H9 (cell line): ENCODE measurements around the gene TFEB. TPM values are rescaled to one million over a fixed set of nuclear protein-coding genes. Genes with fewer than 3 reads are reported as not detected.

Experiments
- DNase-seq: peaks from one replicate; pipeline ENCODE4 v3.0.0-alpha.2; 2017
- H2AFZ ChIP-seq: one replicate; pipeline ENCODE4 v1.6.1; 2013; ENCODE audit warnings: mild to moderate bottlenecking, low read length, control low read depth, moderate library complexity
- H2AK5ac ChIP-seq: 2 replicates; pipeline ENCODE4 v1.6.1; 2013; ENCODE audit warnings: low read length, control low read depth, mixed read lengths; ENCODE audit not compliant: insufficient read length
- H2BK120ac ChIP-seq: one replicate; pipeline ENCODE4 v1.6.1; 2013; ENCODE audit warnings: low read depth, mild to moderate bottlenecking, low read length, control low read depth, inconsistent platforms; ENCODE audit not compliant: poor library complexity, severe bottlenecking
- H2BK12ac ChIP-seq: 2 replicates; pipeline ENCODE4 v1.6.1; 2013; ENCODE audit warnings: low read length, control low read depth, mixed read lengths, low read depth; ENCODE audit not compliant: insufficient read length
- H2BK15ac ChIP-seq: 2 replicates; pipeline ENCODE4 v1.6.1; 2013; ENCODE audit warnings: low read depth, low read length, control low read depth
- H2BK20ac ChIP-seq: one replicate; pipeline ENCODE4 v1.6.1; 2013; ENCODE audit warnings: low read depth, mild to moderate bottlenecking, low read length, control low read depth, inconsistent platforms; ENCODE audit not compliant: poor library complexity, severe bottlenecking
- H2BK5ac ChIP-seq: 2 replicates; pipeline ENCODE4 v1.6.1; 2013; ENCODE audit warnings: low read length, control low read depth, mixed read lengths; ENCODE audit not compliant: insufficient read length
- H3K14ac ChIP-seq: 2 replicates; pipeline ENCODE4 v1.6.1; 2013; ENCODE audit warnings: low read length, control low read depth; ENCODE audit not compliant: insufficient read depth
- H3K18ac ChIP-seq: 2 replicates; pipeline ENCODE4 v1.6.1; 2013; ENCODE audit warnings: low read depth, mild to moderate bottlenecking, mixed read lengths, low read length, control low read depth; ENCODE audit not compliant: insufficient read length
- H3K23ac ChIP-seq: 2 replicates; pipeline ENCODE4 v1.6.1; 2013; ENCODE audit warnings: low read length, control low read depth, mixed read lengths, low read depth; ENCODE audit not compliant: insufficient read length
- H3K23me2 ChIP-seq: 2 replicates; pipeline ENCODE4 v1.6.1; 2013; ENCODE audit warnings: low read depth, mild to moderate bottlenecking, mixed read lengths, low read length, control low read depth; ENCODE audit not compliant: insufficient read length, poor library complexity, severe bottlenecking
- H3K27ac ChIP-seq: 2 replicates; pipeline ENCODE4 v1.5.1; 2013; ENCODE audit warnings: low read length, control low read depth, mixed read lengths, low read depth; ENCODE audit not compliant: insufficient read length
- H3K27me3 ChIP-seq: 2 replicates; pipeline ENCODE4 v1.6.1; 2013; ENCODE audit warnings: low read length, control low read depth, inconsistent platforms; ENCODE audit not compliant: insufficient read depth
- H3K4ac ChIP-seq: 2 replicates; pipeline ENCODE4 v1.6.1; 2013; ENCODE audit warnings: low read depth, mild to moderate bottlenecking, control low read depth, inconsistent platforms, low read length, moderate library complexity
- H3K4me1 ChIP-seq: 2 replicates; pipeline ENCODE4 v1.6.1; 2013; ENCODE audit warnings: low read length, control low read depth, inconsistent platforms; ENCODE audit not compliant: insufficient read depth
- H3K4me2 ChIP-seq: 2 replicates; pipeline ENCODE4 v1.6.1; 2013; ENCODE audit warnings: low read length, control low read depth, mixed read lengths; ENCODE audit not compliant: insufficient read length, insufficient read depth
- H3K56ac ChIP-seq: 2 replicates; pipeline ENCODE4 v1.6.1; 2013; ENCODE audit warnings: low read depth, mild to moderate bottlenecking, mixed read lengths, low read length, control low read depth; ENCODE audit not compliant: insufficient read length
- H3K79me1 ChIP-seq: 2 replicates; pipeline ENCODE4 v1.6.1; 2013; ENCODE audit warnings: low read depth, mild to moderate bottlenecking, moderate library complexity, low read length, control low read depth, inconsistent platforms; ENCODE audit not compliant: insufficient read depth, poor library complexity, severe bottlenecking
- H3K79me2 ChIP-seq: 2 replicates; pipeline ENCODE4 v1.6.1; 2013; ENCODE audit warnings: low read length, control low read depth, inconsistent platforms; ENCODE audit not compliant: insufficient read depth
- H3K9ac ChIP-seq: 2 replicates; pipeline ENCODE4 v1.6.1; 2013; ENCODE audit warnings: low read length, control low read depth, mixed read lengths; ENCODE audit not compliant: insufficient read length; ENCODE audit errors: extremely low read depth
- H3K9me3 ChIP-seq: one replicate; pipeline ENCODE4 v1.6.1; 2013; ENCODE audit warnings: low read depth, low read length, inconsistent platforms; ENCODE audit not compliant: control insufficient read depth
- H3T11ph ChIP-seq: one replicate; pipeline ENCODE4 v1.6.1; 2013; ENCODE audit warnings: mild to moderate bottlenecking, low read length, control low read depth, inconsistent platforms
- H4K20me1 ChIP-seq: one replicate; pipeline ENCODE4 v1.6.1; 2013; ENCODE audit not compliant: control insufficient read depth, insufficient read length, insufficient read depth
- H4K5ac ChIP-seq: 2 replicates; pipeline ENCODE4 v1.6.1; 2013; ENCODE audit warnings: low read depth, mild to moderate bottlenecking, mixed read lengths, low read length, control low read depth; ENCODE audit not compliant: insufficient read length
- H4K8ac ChIP-seq: replicated peaks from 2 replicates; pipeline ENCODE4 v1.6.1; 2013; ENCODE audit warnings: low read length, control low read depth, mixed read lengths, low read depth; ENCODE audit not compliant: insufficient read length
- H4K91ac ChIP-seq: 2 replicates; pipeline ENCODE4 v1.6.1; 2013; ENCODE audit warnings: low read depth, mild to moderate bottlenecking, moderate library complexity, mixed read lengths, low read length, control low read depth; ENCODE audit not compliant: insufficient read length
- H3K27ac Mint-ChIP-seq, 3 experiments: 2 replicates in 2 of 3; 3 replicates in 1 of 3; pipeline ENCODE4 v1.8.0; 2020 to 2021; ENCODE audit warnings: mixed read lengths in 3 of 3, mild to moderate bottlenecking in 1 of 3, moderate library complexity in 1 of 3
- H3K27me3 Mint-ChIP-seq: 2 replicates; pipeline ENCODE4 v1.8.0; 2021; ENCODE audit warnings: low read depth, mild to moderate bottlenecking, moderate library complexity, mixed read lengths
- H3K36me3 Mint-ChIP-seq, 3 experiments: 2 replicates in 2 of 3; 3 replicates in 1 of 3; pipeline ENCODE4 v1.8.0; 2020 to 2021; ENCODE audit warnings: low read depth in 3 of 3, mixed read lengths in 3 of 3; ENCODE audit not compliant: insufficient read depth in 1 of 3
- H3K4me1 Mint-ChIP-seq, 2 experiments: 2 replicates each; pipeline ENCODE4 v1.8.0; 2020; ENCODE audit warnings: mixed read lengths in 2 of 2
- H3K4me3 Mint-ChIP-seq, 2 experiments: 2 replicates in 1 of 2; 3 replicates in 1 of 2; pipeline ENCODE4 v1.8.0; 2020 to 2021; ENCODE audit warnings: mild to moderate bottlenecking in 2 of 2, mixed read lengths in 2 of 2, moderate library complexity in 1 of 2
- H3K9me3 Mint-ChIP-seq, 2 experiments: 2 replicates in 1 of 2; 3 replicates in 1 of 2; pipeline ENCODE4 v1.8.0; 2020; ENCODE audit warnings: mild to moderate bottlenecking in 2 of 2, mixed read lengths in 2 of 2, moderate library complexity in 1 of 2
- CTCF ChIP-seq: fragments of 200-600 bp; sonication (generic); conservative IDR thresholded peaks from 3 replicates; pipeline ENCODE4 v1.8.0; 2021; ENCODE audit warnings: antibody characterized with exemption, mild to moderate bottlenecking
- WGBS: extraction: QIAGEN DNeasy Blood & Tissue Kit; methylation state at CpG from one replicate; pipeline ENCODE4 v1.1.7; 2013; ENCODE audit warnings: missing lambda C conversion rate, low lambda C conversion rate, mixed read lengths; ENCODE audit not compliant: insufficient read length; ENCODE audit errors: extremely low coverage; 5-methylcytosine and 5-hydroxymethylcytosine counted together
- total RNA-seq: library from RNA; stranded (reverse); gene quantifications from 2 replicates; pipeline ENCODE4 v1.2.1, GENCODE V29; 2021

TFEB gene
- total RNA-seq, 1 experiment from 2014 or later = 1.2 TPM

GRCh38 chr6:41718828-41719227, 16.6 kb downstream of the TFEB start:
- Histone ChIP-seq H3K18ac (no peak overlapping the region), H3K9ac (no peak overlapping the region), H2BK15ac (no peak overlapping the region), H4K91ac (no peak overlapping the region), H3K27me3 (no peaks in the 10 kb centered on the region), H2BK5ac (no peak overlapping the region), H4K8ac (no peak overlapping the region), H3K4me1 (no peaks in the 10 kb centered on the region), H3K14ac (no peak overlapping the region), H2BK120ac (no peak overlapping the region), H2AFZ (no peak overlapping the region), H3K79me2 (no peaks in the 10 kb centered on the region; the same call in 1 of the 2 replicates), H2AK5ac (no peak overlapping the region), H2BK20ac (no peak overlapping the region), H3K9me3 (no peaks in the 10 kb centered on the region), H3K56ac (no peak overlapping the region), H3K4ac (no peak overlapping the region), H3T11ph (no peak overlapping the region), H2BK12ac (no peak overlapping the region), H3K23me2 (no peaks in the 10 kb centered on the region), H3K79me1 (no peaks in the 10 kb centered on the region), H4K20me1 (peaks cover 2% of the 10 kb centered on the region), H3K4me2 (no peak overlapping the region), H3K27ac (no peak overlapping the region), H3K23ac (no peak overlapping the region), H4K5ac (no peak overlapping the region)
- peaks cover 8 to 19% of the 10 kb centered on the region in 2 experiments for H3K4me1 Mint-ChIP-seq
- no peak for DNase-seq
- no peak overlapping the region for H3K4me3 Mint-ChIP-seq
- H3K27me3 Mint-ChIP-seq = peaks cover 3% of the 10 kb centered on the region; the same call in 1 of the 2 replicates
- TF ChIP-seq CTCF = no peak
- no peak overlapping the region for H3K27ac Mint-ChIP-seq
- H3K9me3 Mint-ChIP-seq = no peaks in the 10 kb centered on the region
- no peaks in the 10 kb centered on the region for H3K36me3 Mint-ChIP-seq
- no CpG with 5 or more reads among the region's 5 CpGs for WGBS
